Activated CD4-positive, alpha-beta T cell treated with anti-CD3 and anti-CD28 coated beads for 1 hour (primary cell): ENCODE data around the gene IL3.
A peak's percentile ranks its signal among the peaks of the same experiment; 100 is the strongest.

ENCODE experiments used
- DNase-seq: peaks from one replicate; pipeline ENCODE4 v3.0.0-alpha.2; 2020

Gene IL3

GRCh38 chr5:132026516-132027008, 33.9 kb upstream of the IL3 start:
- no peak for DNase-seq

GRCh38 chr5:132027027-132027426, 33.4 kb upstream of the IL3 start:
- DNase-seq: no peak

- no peak for DNase-seq
Measured at GRCh38 chr5:132029609-132030330, 30.7 kb upstream of the IL3 start.

GRCh38 chr5:132030610-132031009, 29.8 kb upstream of the IL3 start:
- DNase-seq: no peak

- DNase-seq: no peak
Measured at GRCh38 chr5:132032196-132032595, 28.3 kb upstream of the IL3 start.

GRCh38 chr5:132033122-132033521, 27.3 kb upstream of the IL3 start:
- no peak for DNase-seq

GRCh38 chr5:132037353-132037752, 23.1 kb upstream of the IL3 start:
- DNase-seq: no peak

GRCh38 chr5:132044207-132044606, 16.2 kb upstream of the IL3 start:
- DNase-seq: no peak

- DNase-seq: no peak
Measured at GRCh38 chr5:132046880-132047299, 13.6 kb upstream of the IL3 start.

- DNase-seq: no peak
Measured at GRCh38 chr5:132049093-132049492, 11.4 kb upstream of the IL3 start.

GRCh38 chr5:132049559-132049958, 10.9 kb upstream of the IL3 start:
- no peak for DNase-seq

GRCh38 chr5:132050136-132050535, 10.3 kb upstream of the IL3 start:
- DNase-seq: no peak

- no peak for DNase-seq
Measured at GRCh38 chr5:132050661-132051552, 9.5 kb upstream of the IL3 start.

GRCh38 chr5:132052520-132052919, 7.9 kb upstream of the IL3 start:
- DNase-seq: no peak

- DNase-seq: no peak
Measured at GRCh38 chr5:132053483-132053882, 7.0 kb upstream of the IL3 start.

- no peak for DNase-seq
Measured at GRCh38 chr5:132054031-132054696, 6.3 kb upstream of the IL3 start.

GRCh38 chr5:132054697-132055440, 5.6 kb upstream of the IL3 start:
- no peak for DNase-seq

GRCh38 chr5:132055441-132055807, 5.0 kb upstream of the IL3 start:
- DNase-seq: no peak

- no peak for DNase-seq
Measured at GRCh38 chr5:132055808-132056609, 4.4 kb upstream of the IL3 start.

GRCh38 chr5:132056610-132057497, 3.6 kb upstream of the IL3 start:
- peak; percentile 3 for DNase-seq
